ENCODE measurements around the gene SMIM20. TPM values are rescaled to one million over a fixed set of nuclear protein-coding genes. Genes with fewer than 3 reads are reported as not detected.

The SMIM20 gene
- total and polyA plus RNA-seq, 12 donors: 22.9 to 80.5 (median 40.6) TPM

DNA sequence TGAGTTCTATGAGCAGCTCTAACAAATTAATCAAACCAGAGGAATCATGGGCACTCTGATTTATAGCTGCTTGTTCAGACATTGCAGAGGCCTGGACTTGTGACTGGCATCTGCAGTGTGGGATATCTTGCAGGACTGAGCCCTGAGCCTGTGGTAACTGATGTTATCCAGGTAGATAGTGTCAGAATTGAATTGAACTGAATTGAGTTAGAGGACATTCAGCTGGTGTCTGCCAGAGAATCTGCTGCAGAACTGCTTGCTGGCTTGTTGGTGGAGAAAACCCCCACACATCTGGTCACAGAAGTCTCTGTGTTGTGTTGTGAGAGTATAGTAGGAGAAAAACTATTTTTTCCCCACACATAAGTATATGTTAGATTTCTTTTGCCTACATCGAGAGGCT lies 42.2 kb downstream of the SMIM20 start:
- intact Hi-C loops (cut with DNase I): no loop called here
- WGBS, 4 donors: 76 to 100% (median 89%) methylated on average over 1 of the region's 1 CpG
- peak in 1 of 7 donors; percentile 54 for DNase-seq

GRCh38 chr4:25958110-25958509 lies 44.1 kb downstream of the SMIM20 start:
- Histone ChIP-seq H3K36me3 (replicated peaks in 1 of 2) (no peaks in the 10 kb centered on the region), H3K27ac (no peak overlapping the region), H3K27me3 (no peaks in the 10 kb centered on the region), H3K4me1 (replicated peaks in 1 of 2) (no peaks in the 10 kb centered on the region), H3K9me3 (replicated peaks in 1 of 3) (no peaks in the 10 kb centered on the region), H3K4me3 (no peak overlapping the region)
- intact Hi-C loops (cut with DNase I): no loop called here
- no peak for TF ChIP-seq POLR2A (IDR thresholded peaks at IDR 0.05)
- no peak for TF ChIP-seq CTCF (IDR thresholded peaks at IDR 0.05)
- WGBS, 4 donors: 77 to 85% (median 81%) methylated on average over 8 of the region's 8 CpGs
- no peak for DNase-seq

More for the DNA sequence above, 42.2 kb downstream of the SMIM20 start:
- H3K27me3 ChIP-seq: no peaks in the 10 kb centered on the region
- H3K9me3 ChIP-seq (replicated peaks in 1 of 3): no peaks in the 10 kb centered on the region
- TF ChIP-seq POLR2A (IDR thresholded peaks at IDR 0.05): no peak
- no peak for TF ChIP-seq CTCF (IDR thresholded peaks at IDR 0.05)
- no peak overlapping the region for H3K27ac ChIP-seq
- no peak overlapping the region for H3K4me3 ChIP-seq
- H3K4me1 ChIP-seq (replicated peaks in 1 of 2): no peaks in the 10 kb centered on the region
- H3K36me3 ChIP-seq (replicated peaks in 1 of 2): no peaks in the 10 kb centered on the region

DNA sequence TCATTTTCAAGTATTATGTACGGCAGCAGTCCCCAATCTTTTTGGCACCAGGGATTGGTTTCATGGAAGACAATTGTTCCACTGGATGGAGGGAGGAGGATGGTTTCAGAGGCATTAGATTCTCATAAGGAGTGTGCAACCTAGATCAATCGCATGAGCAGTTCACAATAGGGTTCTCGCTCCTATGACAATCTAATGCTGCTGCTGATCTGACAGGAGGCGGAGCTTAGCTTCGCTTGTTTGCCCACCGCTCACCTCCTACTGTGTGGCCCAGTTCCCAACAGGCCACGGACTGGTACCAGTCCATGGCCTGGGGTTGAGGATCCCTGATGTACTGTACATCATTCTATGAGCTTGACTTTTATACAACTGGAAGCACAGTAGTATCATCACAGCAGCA lies 48.4 kb downstream of the SMIM20 start:
- H3K36me3 ChIP-seq (replicated peaks in 1 of 2): no peaks in the 10 kb centered on the region
- H3K27ac ChIP-seq: no peak overlapping the region
- DNase-seq: no peak
- intact Hi-C loops (cut with DNase I): no loop called here
- H3K27me3 ChIP-seq: no peaks in the 10 kb centered on the region
- H3K9me3 ChIP-seq (replicated peaks in 1 of 3): no peaks in the 10 kb centered on the region
- WGBS, 4 donors: 90 to 95% (median 90%) methylated on average over 6 to 7 of the region's 7 CpGs
- TF ChIP-seq POLR2A (IDR thresholded peaks at IDR 0.05): no peak
- TF ChIP-seq CTCF (IDR thresholded peaks at IDR 0.05): no peak
- no peak overlapping the region for H3K4me3 ChIP-seq
- no peaks in the 10 kb centered on the region for H3K4me1 ChIP-seq (replicated peaks in 1 of 2)

- TF ChIP-seq CTCF (IDR thresholded peaks at IDR 0.05): no peak
- no peak for TF ChIP-seq POLR2A (IDR thresholded peaks at IDR 0.05)
- intact Hi-C loops (cut with DNase I): no loop called here
- no peak for DNase-seq
- no peak overlapping the region for H3K4me3 ChIP-seq
- WGBS, 4 donors: 84 to 89% (median 87%) methylated on average over 4 of the region's 4 CpGs
- H3K27me3 ChIP-seq: no peaks in the 10 kb centered on the region
- H3K27ac ChIP-seq: no peak overlapping the region
- H3K36me3 ChIP-seq (replicated peaks in 1 of 2): no peaks in the 10 kb centered on the region
- H3K4me1 ChIP-seq (replicated peaks in 1 of 2): no peaks in the 10 kb centered on the region
- H3K9me3 ChIP-seq (replicated peaks in 1 of 3): no peaks in the 10 kb centered on the region
These were observed 51.6 kb downstream of the SMIM20 start for GRCh38 chr4:25965629-25966028.

All from adrenal gland (tissue), 12 donors.